ENCODE results near the gene MED15.
"Not testable (repeated sequence)": the region's sequence is repeated elsewhere in the genome, so short reads cannot be mapped to it uniquely, and the experiment has no call there.

Gene MED15

DNA sequence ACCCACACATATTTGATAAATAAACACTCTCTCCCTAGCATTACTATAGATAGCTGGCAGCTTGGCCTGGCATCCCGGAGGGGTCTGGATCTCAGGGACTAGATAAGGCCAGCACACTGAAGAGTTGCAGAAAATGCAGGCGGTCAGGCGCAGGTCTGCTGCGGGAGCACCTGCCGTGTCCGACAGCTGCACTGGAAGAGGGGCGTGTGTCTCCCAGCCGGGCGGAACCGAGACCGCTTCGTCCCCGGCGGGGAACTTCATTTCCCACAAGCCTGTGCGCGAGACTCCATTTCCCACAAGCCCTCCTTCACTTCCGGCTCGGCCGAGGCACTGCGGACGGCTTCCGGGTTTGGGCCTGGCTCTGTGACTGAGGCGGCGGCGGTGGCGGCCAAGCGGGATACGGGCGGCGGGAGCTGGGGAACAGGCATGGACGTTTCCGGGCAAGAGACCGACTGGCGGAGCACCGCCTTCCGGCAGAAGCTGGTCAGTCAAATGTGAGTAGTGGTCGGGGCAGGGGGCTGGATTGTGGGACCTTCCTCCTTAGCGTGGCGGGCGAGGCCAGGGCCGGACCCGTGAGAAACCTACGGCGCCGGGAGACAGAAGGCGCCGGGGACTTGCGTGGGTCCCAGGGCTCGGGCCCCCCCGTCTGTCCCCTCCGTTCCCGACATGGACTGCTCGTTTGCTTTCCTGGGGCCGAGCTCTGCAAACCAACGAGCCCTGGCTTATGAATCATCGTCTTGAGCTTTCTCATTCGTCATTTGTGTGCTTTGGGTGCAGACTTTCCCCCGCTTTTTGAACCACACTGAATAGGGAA is at the start of gene MED15:
MED15 (plus strand) TSS at position 358 of the 814 bp plus-strand sequence; CDS start at position 427, 69 bp downstream.
- peak; percentile 96 for DNase-seq

DNA sequence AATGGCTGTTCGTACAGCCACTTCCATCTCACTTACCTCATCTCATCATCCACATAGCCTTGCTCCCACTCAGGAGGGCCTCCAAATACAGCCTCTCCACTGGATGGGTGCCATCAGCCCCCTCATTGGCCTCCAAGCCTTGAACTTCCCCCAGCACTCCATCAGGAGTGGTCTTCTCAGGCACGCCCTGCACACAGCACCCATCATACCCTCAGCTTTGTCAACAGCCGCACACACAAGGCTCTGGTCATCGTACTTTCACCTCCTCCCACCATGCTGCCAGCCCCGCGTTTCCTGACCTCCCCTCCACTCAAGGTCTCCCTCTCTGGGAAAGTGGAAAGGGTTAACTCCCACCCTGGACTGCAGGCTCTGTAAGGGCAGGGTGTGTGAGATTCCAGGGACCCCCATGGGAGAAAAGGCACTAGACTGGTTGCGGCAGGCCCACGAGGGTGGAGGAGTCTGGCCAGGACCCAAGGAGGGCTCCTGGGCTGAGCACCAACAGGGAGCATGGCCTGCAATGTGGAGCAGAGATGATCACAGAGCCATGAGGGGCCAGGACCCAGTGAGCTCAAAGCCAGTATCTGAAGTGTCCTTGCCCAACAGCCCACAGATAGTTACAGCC is 48.8 kb upstream of the MED15 start:
- no peak for DNase-seq

DNA sequence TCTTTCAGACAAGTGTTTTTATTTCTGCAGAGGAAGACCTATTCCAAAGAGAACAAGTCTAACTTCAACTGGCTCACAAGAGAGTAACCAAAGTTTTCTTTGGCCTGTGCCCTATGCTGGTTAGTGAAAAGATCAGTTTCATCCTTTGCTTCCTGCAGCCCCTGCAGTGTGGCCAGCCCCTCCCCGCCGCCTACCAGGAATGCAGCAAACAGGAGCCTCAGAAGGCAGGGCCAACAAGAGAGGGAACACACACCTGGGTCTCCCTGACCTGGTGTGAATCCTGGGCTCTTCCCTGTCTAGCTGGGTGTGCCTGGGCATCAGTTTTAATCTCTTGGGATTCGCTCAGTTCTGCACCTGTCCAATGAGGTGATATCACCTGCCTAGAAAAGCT is 48.3 kb upstream of the MED15 start:
- peak; percentile 38 for DNase-seq

- no peak for DNase-seq
Measured at GRCh38 chr22:20459862-20460261, 47.5 kb upstream of the MED15 start.

- DNase-seq, result no peak
Measured at GRCh38 chr22:20463324-20464095, 43.9 kb upstream of the MED15 start.

DNA sequence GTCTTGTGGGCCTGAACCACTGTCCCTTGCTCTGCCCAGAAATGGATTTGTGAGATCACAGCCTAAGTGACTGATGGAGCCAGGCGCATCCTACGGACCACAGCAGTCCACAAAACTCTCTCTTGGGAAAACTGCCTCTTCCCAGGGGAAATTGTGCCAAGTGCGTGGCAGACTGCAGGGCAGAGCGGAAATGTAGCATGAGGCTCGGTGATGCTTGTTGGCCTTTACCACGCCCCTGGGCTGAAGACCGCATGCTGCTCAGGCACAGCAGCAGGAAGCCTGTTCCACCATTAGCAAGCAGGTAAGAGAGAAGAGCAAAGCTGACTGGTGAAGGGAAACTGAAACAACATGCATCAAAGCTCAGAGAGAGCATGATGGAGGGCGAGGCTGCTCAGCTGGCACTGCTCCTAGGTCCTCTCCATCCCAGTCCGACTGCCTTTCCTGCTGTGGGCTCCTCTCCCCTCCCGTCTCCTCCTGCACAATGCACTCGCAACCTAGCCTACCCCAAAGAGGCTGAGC is 43.3 kb upstream of the MED15 start:
- DNase-seq, result no peak

GRCh38 chr22:20464912-20465758 is 42.3 kb upstream of the MED15 start:
- DNase-seq, result no peak

DNA sequence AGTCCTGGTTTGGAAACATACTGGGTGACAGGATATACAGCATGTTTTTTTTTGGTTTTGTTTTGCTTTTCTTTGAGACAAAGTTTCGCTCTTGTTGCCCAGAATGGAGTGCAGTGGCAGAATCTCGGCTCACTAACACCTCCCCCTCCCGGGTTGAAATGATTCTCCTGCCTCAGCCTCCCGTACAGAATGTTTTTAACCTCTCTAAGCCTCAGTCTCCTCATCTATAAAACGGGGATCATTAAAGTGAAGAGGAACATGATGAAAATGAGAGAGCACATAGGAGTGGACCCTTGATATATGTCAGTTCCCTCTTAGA is 41.7 kb upstream of the MED15 start:
- no peak for DNase-seq

- DNase-seq, result no peak
Measured at GRCh38 chr22:20466659-20467379, 40.6 kb upstream of the MED15 start.

GRCh38 chr22:20469110-20469868 is 38.1 kb upstream of the MED15 start:
- no peak for DNase-seq

- not testable (repeated sequence) for DNase-seq
Measured at GRCh38 chr22:20470525-20470924, 36.9 kb upstream of the MED15 start.

- peak; percentile 34 for DNase-seq
Measured at GRCh38 chr22:20471126-20471833, 36.1 kb upstream of the MED15 start.

- no peak for DNase-seq
Measured at GRCh38 chr22:20472629-20473442, 34.6 kb upstream of the MED15 start.

GRCh38 chr22:20475115-20475436 is 32.3 kb upstream of the MED15 start:
- DNase-seq, result no peak

DNA sequence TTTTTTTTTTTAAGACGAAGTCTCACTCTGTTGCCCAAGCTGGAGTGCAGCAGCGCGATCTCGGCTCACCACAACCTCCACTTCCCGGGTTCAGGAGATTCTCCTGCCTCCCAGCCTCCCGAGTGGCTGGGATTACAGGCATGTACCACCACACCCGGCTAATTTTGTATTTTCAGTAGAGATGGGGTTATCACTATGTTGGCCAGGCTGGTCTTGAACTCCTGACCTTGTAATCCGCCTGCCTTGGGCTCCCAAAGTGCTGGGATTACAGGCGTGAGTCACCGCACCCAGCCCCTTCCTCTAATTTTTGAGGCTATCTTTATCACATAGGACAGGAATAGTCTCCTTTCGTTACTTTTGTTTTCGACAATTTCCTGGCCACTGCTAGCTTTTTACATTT is 31.8 kb upstream of the MED15 start:
- not testable (repeated sequence) for DNase-seq

DNA sequence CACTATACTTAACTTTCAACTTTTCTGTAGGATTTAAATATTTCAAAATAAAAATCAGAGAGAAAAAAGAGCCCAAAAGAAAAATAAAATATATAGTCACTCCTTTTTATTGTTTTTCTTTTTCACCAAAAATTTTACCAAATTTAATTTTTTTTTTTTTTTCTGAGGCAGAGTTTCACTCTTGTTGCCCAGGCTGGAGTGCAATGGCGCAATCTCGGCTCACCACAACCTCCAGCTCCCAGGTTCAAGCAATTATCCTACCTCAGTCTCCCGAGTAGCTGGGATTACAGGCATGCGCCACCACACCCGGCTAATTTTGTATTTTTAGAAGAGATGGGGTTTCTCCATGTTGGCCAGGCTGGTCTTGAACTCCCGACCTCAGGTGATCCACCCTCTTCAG is 29.4 kb upstream of the MED15 start:
- DNase-seq, result not testable (repeated sequence)

DNA sequence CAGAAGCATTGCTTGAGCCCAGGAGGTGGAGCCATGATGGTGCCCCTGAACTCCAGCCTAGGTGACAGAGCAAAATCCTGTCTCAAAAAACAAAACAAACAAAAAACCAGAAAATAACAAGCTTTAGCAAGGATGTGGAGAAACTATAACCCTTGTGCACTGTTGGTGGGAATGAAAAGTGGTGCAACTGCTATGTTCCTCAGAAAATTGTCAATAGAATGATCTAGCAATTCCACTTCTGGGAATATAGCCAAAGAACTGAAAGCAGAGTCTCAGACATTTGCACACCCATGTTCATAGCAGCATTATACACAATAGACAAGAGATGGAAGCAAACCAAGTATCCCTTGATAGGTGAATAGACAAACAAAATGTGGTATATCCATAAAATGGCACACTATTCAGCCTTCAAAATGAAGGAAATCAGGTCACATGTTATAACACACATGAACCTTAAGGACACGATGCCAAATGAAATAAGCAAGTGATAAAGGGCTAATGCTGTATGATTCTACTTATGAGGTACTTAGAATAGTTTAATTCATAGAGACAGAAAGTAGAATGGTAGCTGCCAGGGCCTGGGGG is 27.7 kb upstream of the MED15 start:
- DNase-seq, result no peak

DNA sequence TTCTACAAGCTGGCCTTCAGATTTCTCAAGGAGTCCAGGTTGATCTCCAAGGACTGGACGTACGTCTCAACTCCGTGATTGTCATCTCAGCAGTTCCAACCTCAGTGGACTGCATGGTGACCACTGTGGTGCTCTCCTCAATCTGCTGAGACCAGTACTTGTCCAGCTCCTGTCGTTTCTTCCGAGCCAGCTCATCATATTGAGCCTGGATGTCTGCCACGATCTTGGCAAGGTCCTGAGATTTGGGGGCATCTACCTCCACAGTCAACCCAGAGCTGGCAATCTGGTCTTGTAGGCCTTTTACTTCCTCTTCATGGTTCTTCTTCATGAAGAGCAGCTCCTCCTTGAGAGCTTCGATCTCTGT is 24.3 kb upstream of the MED15 start:
- DNase-seq, result not testable (repeated sequence)

GRCh38 chr22:20483771-20484170 is 23.6 kb upstream of the MED15 start:
- no peak for DNase-seq

All from islet precursor cell (in vitro differentiated cells).